GM12801 (cell line): Measurements from ENCODE around the gene ANKRD18B.
"Not testable (repeated sequence)": the region's sequence is repeated elsewhere in the genome, so short reads cannot be mapped to it uniquely, and the experiment has no call there.

ENCODE experiments used
- CTCF ChIP-seq: IDR thresholded peaks from one replicate; pipeline ENCODE4 v1.5.1; 2011; ENCODE audit warnings: control low read depth; ENCODE audit not compliant: insufficient read length; ENCODE audit errors: extremely low read depth

ANKRD18B gene

GRCh38 chr9:33523397-33524305 lies at the start of gene ANKRD18B:
Gene ANKRD18B, plus strand, starts transcription at chr9:33524251. Its CDS starts 239 bp downstream, at chr9:33524490.
- TF ChIP-seq CTCF = not testable (repeated sequence)

GRCh38 chr9:33475357-33475756 lies 48.7 kb upstream of the ANKRD18B start:
- TF ChIP-seq CTCF = no peak

- no peak for TF ChIP-seq CTCF
Observed at GRCh38 chr9:33476503-33476902, 47.5 kb upstream of the ANKRD18B start.

- TF ChIP-seq CTCF = no peak
Observed at GRCh38 chr9:33480106-33480505, 43.9 kb upstream of the ANKRD18B start.

- no peak for TF ChIP-seq CTCF
Observed at GRCh38 chr9:33480976-33481375, 43.1 kb upstream of the ANKRD18B start.

GRCh38 chr9:33489066-33489465 lies 35.0 kb upstream of the ANKRD18B start:
- TF ChIP-seq CTCF = no peak

GRCh38 chr9:33498387-33498786 lies 25.7 kb upstream of the ANKRD18B start:
- TF ChIP-seq CTCF = no peak
